Stimulated activated naive CD8-positive, alpha-beta T cell treated with anti-CD3 and anti-CD28 coated beads, Interleukin-15, amount 100 ng/mL, for 72 hours (primary cell): ENCODE measurements around the gene TXLNB.
"Not testable (repeated sequence)": the region's sequence is repeated elsewhere in the genome, so short reads cannot be mapped to it uniquely, and the experiment has no call there.

Source experiments
- ATAC-seq: fragments of 150-1000 bp; cut with Tn5 transposase; 2 replicates; pipeline ENCODE4 v1.10.0; 2021; ENCODE audit warnings: mild to moderate bottlenecking, moderate library complexity
- DNase-seq, 2 donors: peaks; one replicate each; pipeline ENCODE4 v3.0.0; 2021 to 2022
- H3K27ac Mint-ChIP-seq, 2 donors: one replicate each; pipeline ENCODE4 v1.8.0; 2022; ENCODE audit warnings: mild to moderate bottlenecking in 2 of 2, mixed read lengths in 2 of 2, moderate library complexity in 2 of 2
- H3K27me3 Mint-ChIP-seq: one replicate; pipeline ENCODE4 v1.8.0; 2022; ENCODE audit warnings: mixed read lengths
- H3K4me1 Mint-ChIP-seq: one replicate; pipeline ENCODE4 v1.8.0; 2022; ENCODE audit warnings: mild to moderate bottlenecking, mixed read lengths
- H3K4me3 Mint-ChIP-seq, 2 donors: one replicate each; pipeline ENCODE4 v1.8.0; 2022; ENCODE audit warnings: mild to moderate bottlenecking in 2 of 2, mixed read lengths in 2 of 2, moderate library complexity in 1 of 2
- H3K9me3 Mint-ChIP-seq, 2 donors: one replicate each; pipeline ENCODE4 v1.8.0; 2022; ENCODE audit warnings: mixed read lengths in 2 of 2

Gene TXLNB

GRCh38 chr6:139240161-139241010 is 51.4 kb downstream of the TXLNB start:
- Mint-ChIP-seq H3K27ac (no peak overlapping the region), H3K4me3 (no peak overlapping the region)
- ATAC-seq: no peak

GRCh38 chr6:139239064-139239463 is 52.7 kb downstream of the TXLNB start:
- no peaks in the 10 kb centered on the region for H3K27me3 Mint-ChIP-seq
- ATAC-seq (no peak), DNase-seq (no peak)
- no peak overlapping the region for H3K27ac Mint-ChIP-seq
- H3K4me1 Mint-ChIP-seq: peaks cover 6% of the 10 kb centered on the region
- H3K4me3 Mint-ChIP-seq: no peak overlapping the region
- H3K9me3 Mint-ChIP-seq: peaks cover 12 to 15% of the 10 kb centered on the region in 2 donors

More at GRCh38 chr6:139240161-139241010, 51.4 kb downstream of the TXLNB start:
- Mint-ChIP-seq H3K9me3 (peaks cover under 1 to 4% of the 10 kb centered on the region in 2 donors), H3K4me1 (peaks cover 6% of the 10 kb centered on the region), H3K27me3 (no peaks in the 10 kb centered on the region)
- DNase-seq: no peak

- H3K4me1 Mint-ChIP-seq: peaks cover 9% of the 10 kb centered on the region
- peaks cover 21 to 30% of the 10 kb centered on the region in 2 donors for H3K9me3 Mint-ChIP-seq
- H3K27ac Mint-ChIP-seq: no peak overlapping the region
- ATAC-seq: no peak
- H3K27me3 Mint-ChIP-seq: no peaks in the 10 kb centered on the region
- DNase-seq: no peak
- H3K4me3 Mint-ChIP-seq: no peak overlapping the region
These were observed 55.7 kb downstream of the TXLNB start for GRCh38 chr6:139236105-139236504.

- DNase-seq: no peak
- ATAC-seq: no peak
- peaks cover 21 to 30% of the 10 kb centered on the region in 2 donors for H3K9me3 Mint-ChIP-seq
- H3K27me3 Mint-ChIP-seq: no peaks in the 10 kb centered on the region
- H3K4me3 Mint-ChIP-seq: no peak overlapping the region
- H3K4me1 Mint-ChIP-seq: peaks cover 9% of the 10 kb centered on the region
- H3K27ac Mint-ChIP-seq: no peak overlapping the region
These were observed 56.1 kb downstream of the TXLNB start for GRCh38 chr6:139235661-139236060.

GRCh38 chr6:139234193-139234592 is 57.6 kb downstream of the TXLNB start:
- not testable (repeated sequence) for H3K4me1 Mint-ChIP-seq, H3K4me3 Mint-ChIP-seq, H3K27ac Mint-ChIP-seq, H3K27me3 Mint-ChIP-seq, ATAC-seq, DNase-seq
- H3K9me3 Mint-ChIP-seq: peaks cover 21 to 30% of the 10 kb centered on the region in 2 donors

GRCh38 chr6:139231206-139231605 is 60.6 kb downstream of the TXLNB start:
- no peaks in the 10 kb centered on the region for H3K27me3 Mint-ChIP-seq
- peaks cover 8% of the 10 kb centered on the region for H3K4me1 Mint-ChIP-seq
- no peak overlapping the region for H3K27ac Mint-ChIP-seq
- DNase-seq (no peak), ATAC-seq (no peak)
- no peak overlapping the region for H3K4me3 Mint-ChIP-seq
- H3K9me3 Mint-ChIP-seq: peaks cover 21 to 30% of the 10 kb centered on the region in 2 donors

- no peak for DNase-seq
- H3K9me3 Mint-ChIP-seq: peaks cover 21 to 27% of the 10 kb centered on the region in 2 donors
- H3K4me1 Mint-ChIP-seq: peaks cover 8% of the 10 kb centered on the region
- no peak for ATAC-seq
- H3K27me3 Mint-ChIP-seq: no peaks in the 10 kb centered on the region
- no peak overlapping the region for H3K4me3 Mint-ChIP-seq
- H3K27ac Mint-ChIP-seq: no peak overlapping the region
These were observed 61.4 kb downstream of the TXLNB start for GRCh38 chr6:139230391-139230840.

GRCh38 chr6:139228387-139228786 is 63.4 kb downstream of the TXLNB start:
- H3K4me3 Mint-ChIP-seq, DNase-seq, H3K9me3 Mint-ChIP-seq, H3K4me1 Mint-ChIP-seq, ATAC-seq, H3K27me3 Mint-ChIP-seq, H3K27ac Mint-ChIP-seq: not testable (repeated sequence)

- H3K4me3 Mint-ChIP-seq: peak overlapping the region; percentile 59 to 70
- no peaks in the 10 kb centered on the region for H3K27me3 Mint-ChIP-seq
These were observed 72.1 kb downstream of the TXLNB start for GRCh38 chr6:139219746-139220145.

GRCh38 chr6:139219271-139219729 is 72.5 kb downstream of the TXLNB start:
- Mint-ChIP-seq H3K4me3 (peak overlapping the region; percentile 59 to 70), H3K27ac (peak overlapping the region in 1 of 2 donors; percentile 94), H3K4me1 (peaks cover 10% of the 10 kb centered on the region), H3K9me3 (no peaks in the 10 kb centered on the region), H3K27me3 (no peaks in the 10 kb centered on the region)
- peak; percentile 64 to 77 for DNase-seq
- ATAC-seq: peak; percentile 100

More at GRCh38 chr6:139219746-139220145, 72.1 kb downstream of the TXLNB start:
- Mint-ChIP-seq H3K4me1 (peaks cover 10% of the 10 kb centered on the region), H3K9me3 (no peaks in the 10 kb centered on the region), H3K27ac (peak overlapping the region in 1 of 2 donors; percentile 94)
- ATAC-seq (no peak), DNase-seq (no peak)

GRCh38 chr6:139212460-139212859 is 79.3 kb downstream of the TXLNB start:
- H3K9me3 Mint-ChIP-seq: peaks cover 20 to 55% of the 10 kb centered on the region in 2 donors
- ATAC-seq, H3K27ac Mint-ChIP-seq, H3K4me3 Mint-ChIP-seq, H3K4me1 Mint-ChIP-seq, DNase-seq, H3K27me3 Mint-ChIP-seq: not testable (repeated sequence)

GRCh38 chr6:139210766-139211165 is 81.0 kb downstream of the TXLNB start:
- not testable (repeated sequence) for H3K27ac Mint-ChIP-seq, H3K4me3 Mint-ChIP-seq, ATAC-seq, H3K4me1 Mint-ChIP-seq, H3K27me3 Mint-ChIP-seq, DNase-seq
- H3K9me3 Mint-ChIP-seq: peaks cover 23 to 67% of the 10 kb centered on the region in 2 donors

- no peaks in the 10 kb centered on the region for H3K27me3 Mint-ChIP-seq
- DNase-seq (no peak), ATAC-seq (no peak)
- H3K9me3 Mint-ChIP-seq: peaks cover 19 to 52% of the 10 kb centered on the region in 2 donors
- H3K4me1 Mint-ChIP-seq: no peaks in the 10 kb centered on the region
- no peak overlapping the region for H3K27ac Mint-ChIP-seq
- H3K4me3 Mint-ChIP-seq: no peak overlapping the region
These were observed 86.0 kb downstream of the TXLNB start for GRCh38 chr6:139205843-139206242.

GRCh38 chr6:139204978-139205377 is 86.8 kb downstream of the TXLNB start:
- Mint-ChIP-seq H3K4me3 (no peak overlapping the region), H3K27ac (no peak overlapping the region)
- ATAC-seq: no peak

GRCh38 chr6:139201378-139201777 is 90.4 kb downstream of the TXLNB start:
- Mint-ChIP-seq H3K9me3 (peaks cover 8 to 10% of the 10 kb centered on the region in 2 donors), H3K4me1 (no peaks in the 10 kb centered on the region), H3K27me3 (no peaks in the 10 kb centered on the region), H3K4me3 (no peak overlapping the region), H3K27ac (peak overlapping the region in 1 of 2 donors; percentile 54)
- ATAC-seq (no peak), DNase-seq (no peak)

More at GRCh38 chr6:139204978-139205377, 86.8 kb downstream of the TXLNB start:
- peaks cover 19 to 44% of the 10 kb centered on the region in 2 donors for H3K9me3 Mint-ChIP-seq
- no peaks in the 10 kb centered on the region for H3K27me3 Mint-ChIP-seq
- DNase-seq: no peak
- no peaks in the 10 kb centered on the region for H3K4me1 Mint-ChIP-seq
